ENCODE data around the gene METTL21C.

METTL21C gene

DNA sequence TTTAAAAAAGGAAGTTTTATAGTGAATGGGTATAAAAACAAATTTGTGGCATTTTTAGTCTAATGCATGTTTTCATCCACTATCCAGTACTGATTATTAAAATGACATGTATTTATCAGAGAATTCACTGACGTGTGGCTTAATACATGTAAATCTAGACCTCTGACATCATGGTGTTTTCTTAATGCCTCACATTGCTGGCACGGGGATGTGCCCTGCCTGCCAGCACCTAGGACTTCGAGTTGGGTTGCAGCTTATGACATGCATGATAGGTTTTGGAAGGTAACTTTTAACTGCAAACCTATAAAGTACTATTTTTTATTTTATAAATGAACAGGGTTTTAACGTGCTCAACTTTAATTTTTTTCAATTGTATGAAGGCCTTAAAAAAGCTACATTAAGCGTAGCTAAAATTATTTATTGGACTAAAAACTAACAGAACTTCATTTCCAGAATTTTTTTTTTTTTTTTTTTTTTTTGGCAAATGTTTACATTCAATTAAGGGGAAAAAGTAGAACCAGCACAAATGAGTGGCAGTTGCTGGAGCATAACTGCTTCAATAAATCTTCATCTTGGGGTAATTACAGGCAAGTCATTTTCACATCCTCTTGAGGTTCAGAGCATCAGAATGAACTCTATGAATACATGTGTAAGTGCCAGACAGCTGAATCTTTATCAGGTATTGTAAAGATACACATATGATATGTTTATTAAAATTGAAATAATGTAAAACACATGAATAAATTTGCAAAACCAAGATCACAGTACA, 16.3 kb downstream of the METTL21C start:
- Histone ChIP-seq H3K27ac (ENCODE audit: extremely low read depth, low read depth, low read length) (no peak overlapping the region), H3K36me3 (ENCODE audit: control insufficient read depth in 2 of 2, insufficient read depth in 1 of 2, low read length in 2 of 2) (peaks cover 10 to 45% of the 10 kb centered on the region in 2 experiments), H3K9me3 (ENCODE audit: control insufficient read depth, insufficient read depth, low read depth, low read length) (no peaks in the 10 kb centered on the region), H3K4me1 (ENCODE audit: control insufficient read depth, insufficient read depth, low read length) (no peaks in the 10 kb centered on the region), H3K4me3 (ENCODE audit: low read depth, low read length) (no peak overlapping the region)
- TF ChIP-seq WT1 (tag by site-specific recombination; IDR thresholded peaks at IDR 0.05) (no peak), KLF10 (tag by site-specific recombination; IDR thresholded peaks at IDR 0.05) (no peak), ZBTB8A (tag by site-specific recombination; IDR thresholded peaks at IDR 0.05) (no peak), ZNF501 (tag by site-specific recombination; IDR thresholded peaks at IDR 0.05) (no peak), YY2 (tag by site-specific recombination; IDR thresholded peaks at IDR 0.05) (no peak), KLF8 (tag by site-specific recombination; IDR thresholded peaks at IDR 0.05) (no peak), ZNF433 (tag by site-specific recombination; IDR thresholded peaks at IDR 0.05; ENCODE audit: low read depth) (no peak), ZBTB21 (tag by site-specific recombination; IDR thresholded peaks at IDR 0.05) (no peak), ZNF521 (tag by site-specific recombination; IDR thresholded peaks at IDR 0.05) (no peak), GLIS2 (tag by site-specific recombination; IDR thresholded peaks at IDR 0.05) (no peak), ZNF302 (tag by site-specific recombination; IDR thresholded peaks at IDR 0.05; ENCODE audit: low read depth) (no peak), ZNF571 (tag by site-specific recombination; IDR thresholded peaks at IDR 0.05) (no peak), ZNF416 (tag by site-specific recombination; IDR thresholded peaks at IDR 0.05) (no peak), ZNF132 (tag by site-specific recombination; IDR thresholded peaks at IDR 0.05; ENCODE audit: borderline replicate concordance) (no peak)
- TF ChIP-seq, protein P1, sequence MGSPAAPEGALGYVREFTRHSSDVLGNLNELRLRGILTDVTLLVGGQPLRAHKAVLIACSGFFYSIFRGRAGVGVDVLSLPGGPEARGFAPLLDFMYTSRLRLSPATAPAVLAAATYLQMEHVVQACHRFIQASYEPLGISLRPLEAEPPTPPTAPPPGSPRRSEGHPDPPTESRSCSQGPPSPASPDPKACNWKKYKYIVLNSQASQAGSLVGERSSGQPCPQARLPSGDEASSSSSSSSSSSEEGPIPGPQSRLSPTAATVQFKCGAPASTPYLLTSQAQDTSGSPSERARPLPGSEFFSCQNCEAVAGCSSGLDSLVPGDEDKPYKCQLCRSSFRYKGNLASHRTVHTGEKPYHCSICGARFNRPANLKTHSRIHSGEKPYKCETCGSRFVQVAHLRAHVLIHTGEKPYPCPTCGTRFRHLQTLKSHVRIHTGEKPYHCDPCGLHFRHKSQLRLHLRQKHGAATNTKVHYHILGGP (tag by site-specific recombination; IDR thresholded peaks at IDR 0.05) = no peak
- TF ChIP-seq, protein P2, sequence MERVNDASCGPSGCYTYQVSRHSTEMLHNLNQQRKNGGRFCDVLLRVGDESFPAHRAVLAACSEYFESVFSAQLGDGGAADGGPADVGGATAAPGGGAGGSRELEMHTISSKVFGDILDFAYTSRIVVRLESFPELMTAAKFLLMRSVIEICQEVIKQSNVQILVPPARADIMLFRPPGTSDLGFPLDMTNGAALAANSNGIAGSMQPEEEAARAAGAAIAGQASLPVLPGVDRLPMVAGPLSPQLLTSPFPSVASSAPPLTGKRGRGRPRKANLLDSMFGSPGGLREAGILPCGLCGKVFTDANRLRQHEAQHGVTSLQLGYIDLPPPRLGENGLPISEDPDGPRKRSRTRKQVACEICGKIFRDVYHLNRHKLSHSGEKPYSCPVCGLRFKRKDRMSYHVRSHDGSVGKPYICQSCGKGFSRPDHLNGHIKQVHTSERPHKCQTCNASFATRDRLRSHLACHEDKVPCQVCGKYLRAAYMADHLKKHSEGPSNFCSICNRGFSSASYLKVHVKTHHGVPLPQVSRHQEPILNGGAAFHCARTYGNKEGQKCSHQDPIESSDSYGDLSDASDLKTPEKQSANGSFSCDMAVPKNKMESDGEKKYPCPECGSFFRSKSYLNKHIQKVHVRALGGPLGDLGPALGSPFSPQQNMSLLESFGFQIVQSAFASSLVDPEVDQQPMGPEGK (tag by site-specific recombination; IDR thresholded peaks at IDR 0.05) = no peak
- ChIA-PET POLR2A (no interaction called here), CTCF (interaction anchor here (0.6 kb wide), 1 partner anchor 14 kb away, joined by 3 read pairs; no protein-coding TSS in a partner anchor)

DNA sequence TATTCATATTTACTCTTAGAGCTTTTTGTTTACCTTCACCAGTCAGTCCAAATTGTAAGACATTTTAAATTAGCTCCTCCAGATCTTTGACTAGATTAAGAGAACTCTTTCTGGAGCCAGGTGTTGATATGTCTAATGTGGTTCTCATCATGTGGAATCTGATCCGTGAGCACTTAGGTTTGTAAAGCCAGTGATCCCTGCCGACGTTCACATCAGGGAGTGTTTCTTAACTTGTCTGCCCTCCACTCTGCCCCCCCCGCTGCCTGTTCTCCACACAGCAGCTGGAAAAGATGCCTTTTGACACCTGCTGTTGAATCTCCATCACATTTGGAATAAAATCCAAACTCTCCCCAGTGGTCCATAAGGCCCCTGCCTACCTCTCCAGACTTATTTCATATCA, 17.7 kb downstream of the METTL21C start:
- H3K27ac ChIP-seq (ENCODE audit: extremely low read depth, low read depth, low read length) = no peak overlapping the region
- peaks cover 10 to 56% of the 10 kb centered on the region in 2 experiments for H3K36me3 ChIP-seq (ENCODE audit: control insufficient read depth in 2 of 2, insufficient read depth in 1 of 2, low read length in 2 of 2)
- H3K9me3 ChIP-seq (ENCODE audit: control insufficient read depth, insufficient read depth, low read depth, low read length) = no peaks in the 10 kb centered on the region
- CTCF ChIA-PET = interaction anchor here (0.5 kb wide), 1 partner anchor 152 kb away, joined by 3 read pairs; no protein-coding TSS in a partner anchor
- no peaks in the 10 kb centered on the region for H3K4me1 ChIP-seq (ENCODE audit: control insufficient read depth, insufficient read depth, low read length)
- no peak overlapping the region for H3K4me3 ChIP-seq (ENCODE audit: low read depth, low read length)
- no peak for TF ChIP-seq ZNF112 (tag by site-specific recombination; IDR thresholded peaks at IDR 0.05)
- TF ChIP-seq IKZF3 (tag by site-specific recombination; IDR thresholded peaks at IDR 0.05) = no peak
- no peak for TF ChIP-seq ZIC2 (tag by site-specific recombination; IDR thresholded peaks at IDR 0.05)
- TF ChIP-seq ZNF624 (tag by site-specific recombination; IDR thresholded peaks at IDR 0.05) = no peak
- no peak for TF ChIP-seq ZNF223 (tag by site-specific recombination; IDR thresholded peaks at IDR 0.05)
- TF ChIP-seq SETDB1 (IDR thresholded peaks at IDR 0.05; ENCODE audit: insufficient read length, low read length) = no peak
- TF ChIP-seq GLIS1 (tag by site-specific recombination; IDR thresholded peaks at IDR 0.05) = no peak
- TF ChIP-seq, protein P3, sequence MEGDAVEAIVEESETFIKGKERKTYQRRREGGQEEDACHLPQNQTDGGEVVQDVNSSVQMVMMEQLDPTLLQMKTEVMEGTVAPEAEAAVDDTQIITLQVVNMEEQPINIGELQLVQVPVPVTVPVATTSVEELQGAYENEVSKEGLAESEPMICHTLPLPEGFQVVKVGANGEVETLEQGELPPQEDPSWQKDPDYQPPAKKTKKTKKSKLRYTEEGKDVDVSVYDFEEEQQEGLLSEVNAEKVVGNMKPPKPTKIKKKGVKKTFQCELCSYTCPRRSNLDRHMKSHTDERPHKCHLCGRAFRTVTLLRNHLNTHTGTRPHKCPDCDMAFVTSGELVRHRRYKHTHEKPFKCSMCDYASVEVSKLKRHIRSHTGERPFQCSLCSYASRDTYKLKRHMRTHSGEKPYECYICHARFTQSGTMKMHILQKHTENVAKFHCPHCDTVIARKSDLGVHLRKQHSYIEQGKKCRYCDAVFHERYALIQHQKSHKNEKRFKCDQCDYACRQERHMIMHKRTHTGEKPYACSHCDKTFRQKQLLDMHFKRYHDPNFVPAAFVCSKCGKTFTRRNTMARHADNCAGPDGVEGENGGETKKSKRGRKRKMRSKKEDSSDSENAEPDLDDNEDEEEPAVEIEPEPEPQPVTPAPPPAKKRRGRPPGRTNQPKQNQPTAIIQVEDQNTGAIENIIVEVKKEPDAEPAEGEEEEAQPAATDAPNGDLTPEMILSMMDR (tag by site-specific recombination; IDR thresholded peaks at IDR 0.05) = no peak
- TF ChIP-seq ZNF660 (tag by site-specific recombination; IDR thresholded peaks at IDR 0.05) = no peak
- TF ChIP-seq MYNN (tag by site-specific recombination; IDR thresholded peaks at IDR 0.05; ENCODE audit: borderline replicate concordance) = no peak
- POLR2A ChIA-PET = no interaction called here

All from HEK293 (cell line).